Measurements from ENCODE around the gene STXBP3. TPM values are rescaled to one million over a fixed set of nuclear protein-coding genes. Genes with fewer than 3 reads are reported as not detected.
"Not testable (repeated sequence)": the region's sequence is repeated elsewhere in the genome, so short reads cannot be mapped to it uniquely, and the experiment has no call there.

Gene STXBP3
- total RNA-seq, 2 donors from 2014 or later, result 53.2 to 57.5 TPM

GRCh38 chr1:108781575-108781944, 35.1 kb downstream of the STXBP3 start:
- intact Hi-C loops (cut with DNase I), result loop anchor here in 1 of 2 donors (10.0 kb wide), 1 partner anchor 133 kb away; no protein-coding TSS in a partner anchor
- DNase-seq (ENCODE audit: low spot score), result not testable (repeated sequence)

- DNase-seq (ENCODE audit: low spot score), result no peak
These were observed 38.8 kb downstream of the STXBP3 start for GRCh38 chr1:108785264-108785663.

GRCh38 chr1:108785880-108786279, 39.4 kb downstream of the STXBP3 start:
- no peak for DNase-seq (ENCODE audit: low spot score)
- intact Hi-C loops (cut with DNase I), result loop anchor here in 1 of 2 donors (10.0 kb wide), 1 partner anchor 129 kb away; no protein-coding TSS in a partner anchor

More at GRCh38 chr1:108785264-108785663, 38.8 kb downstream of the STXBP3 start:
- intact Hi-C loops (cut with DNase I), result loop anchor here in 1 of 2 donors (10.0 kb wide), 1 partner anchor 130 kb away; no protein-coding TSS in a partner anchor

- intact Hi-C loops (cut with DNase I), result no loop called here
- DNase-seq (ENCODE audit: low spot score), result no peak
These were observed 45.3 kb downstream of the STXBP3 start for GRCh38 chr1:108791790-108792189.

GRCh38 chr1:108792420-108792819, 45.9 kb downstream of the STXBP3 start:
- intact Hi-C loops (cut with DNase I), result no loop called here

GRCh38 chr1:108799001-108799400, 52.5 kb downstream of the STXBP3 start:
- DNase-seq (ENCODE audit: low spot score), result no peak
- intact Hi-C loops (cut with DNase I), result no loop called here

More at GRCh38 chr1:108792420-108792819, 45.9 kb downstream of the STXBP3 start:
- no peak for DNase-seq (ENCODE audit: low spot score)

GRCh38 chr1:108801101-108801500, 54.6 kb downstream of the STXBP3 start:
- no peak for DNase-seq (ENCODE audit: low spot score)

GRCh38 chr1:108803548-108803947, 57.1 kb downstream of the STXBP3 start:
- no peak for DNase-seq (ENCODE audit: low spot score)
- intact Hi-C loops (cut with DNase I), result no loop called here

More at GRCh38 chr1:108801101-108801500, 54.6 kb downstream of the STXBP3 start:
- intact Hi-C loops (cut with DNase I), result no loop called here

GRCh38 chr1:108808438-108808837, 62.0 kb downstream of the STXBP3 start:
- intact Hi-C loops (cut with DNase I), result no loop called here
- no peak for DNase-seq (ENCODE audit: low spot score)

GRCh38 chr1:108811611-108812010, 65.1 kb downstream of the STXBP3 start:
- DNase-seq (ENCODE audit: low spot score), result no peak
- intact Hi-C loops (cut with DNase I), result no loop called here

- intact Hi-C loops (cut with DNase I), result no loop called here
- DNase-seq (ENCODE audit: low spot score), result no peak
These were observed 66.9 kb downstream of the STXBP3 start for GRCh38 chr1:108813326-108813725.

- intact Hi-C loops (cut with DNase I), result no loop called here
- no peak for DNase-seq (ENCODE audit: low spot score)
These were observed 68.1 kb downstream of the STXBP3 start for GRCh38 chr1:108814343-108815125.

- intact Hi-C loops (cut with DNase I), result no loop called here
- no peak for DNase-seq (ENCODE audit: low spot score)
These were observed 69.1 kb downstream of the STXBP3 start for GRCh38 chr1:108815566-108815965.

GRCh38 chr1:108816049-108816893, 69.8 kb downstream of the STXBP3 start:
- intact Hi-C loops (cut with DNase I), result no loop called here
- peak; percentile 91 for DNase-seq (ENCODE audit: low spot score)

- DNase-seq (ENCODE audit: low spot score), result no peak
- intact Hi-C loops (cut with DNase I), result no loop called here
These were observed 70.5 kb downstream of the STXBP3 start for GRCh38 chr1:108817016-108817415.

- intact Hi-C loops (cut with DNase I), result no loop called here
- no peak for DNase-seq (ENCODE audit: low spot score)
These were observed 71.3 kb downstream of the STXBP3 start for GRCh38 chr1:108817811-108818210.

- intact Hi-C loops (cut with DNase I), result loop anchor here in 1 of 2 donors (10.0 kb wide), 1 partner anchor 75 kb away; no protein-coding TSS in a partner anchor
- no peak for DNase-seq (ENCODE audit: low spot score)
These were observed 73.4 kb downstream of the STXBP3 start for GRCh38 chr1:108819878-108820277.

GRCh38 chr1:108823632-108824031, 77.2 kb downstream of the STXBP3 start:
- no peak for DNase-seq (ENCODE audit: low spot score)
- intact Hi-C loops (cut with DNase I), result loop anchor here in 1 of 2 donors (10.0 kb wide), 1 partner anchor 71 kb away; no protein-coding TSS in a partner anchor

- no peak for DNase-seq (ENCODE audit: low spot score)
- intact Hi-C loops (cut with DNase I), result loop anchor here in 1 of 2 donors (10.0 kb wide), 1 partner anchor 71 kb away; no protein-coding TSS in a partner anchor
These were observed 77.6 kb downstream of the STXBP3 start for GRCh38 chr1:108824051-108824450.
